Stimulated activated CD8-positive, alpha-beta memory T cell treated with anti-CD3 and anti-CD28 coated beads, Interleukin-4, amount 100 ng/mL, for 4 hours (primary cell): ENCODE results near the gene APH1B.
"Not testable (repeated sequence)": the region's sequence is repeated elsewhere in the genome, so short reads cannot be mapped to it uniquely, and the experiment has no call there.

Experiments used
- DNase-seq, 2 donors: peaks; one replicate each; pipeline ENCODE4 v3.0.0-alpha.2; 2020; ENCODE audit warnings: low read depth in 2 of 2, low spot score in 1 of 2

APH1B gene

DNA sequence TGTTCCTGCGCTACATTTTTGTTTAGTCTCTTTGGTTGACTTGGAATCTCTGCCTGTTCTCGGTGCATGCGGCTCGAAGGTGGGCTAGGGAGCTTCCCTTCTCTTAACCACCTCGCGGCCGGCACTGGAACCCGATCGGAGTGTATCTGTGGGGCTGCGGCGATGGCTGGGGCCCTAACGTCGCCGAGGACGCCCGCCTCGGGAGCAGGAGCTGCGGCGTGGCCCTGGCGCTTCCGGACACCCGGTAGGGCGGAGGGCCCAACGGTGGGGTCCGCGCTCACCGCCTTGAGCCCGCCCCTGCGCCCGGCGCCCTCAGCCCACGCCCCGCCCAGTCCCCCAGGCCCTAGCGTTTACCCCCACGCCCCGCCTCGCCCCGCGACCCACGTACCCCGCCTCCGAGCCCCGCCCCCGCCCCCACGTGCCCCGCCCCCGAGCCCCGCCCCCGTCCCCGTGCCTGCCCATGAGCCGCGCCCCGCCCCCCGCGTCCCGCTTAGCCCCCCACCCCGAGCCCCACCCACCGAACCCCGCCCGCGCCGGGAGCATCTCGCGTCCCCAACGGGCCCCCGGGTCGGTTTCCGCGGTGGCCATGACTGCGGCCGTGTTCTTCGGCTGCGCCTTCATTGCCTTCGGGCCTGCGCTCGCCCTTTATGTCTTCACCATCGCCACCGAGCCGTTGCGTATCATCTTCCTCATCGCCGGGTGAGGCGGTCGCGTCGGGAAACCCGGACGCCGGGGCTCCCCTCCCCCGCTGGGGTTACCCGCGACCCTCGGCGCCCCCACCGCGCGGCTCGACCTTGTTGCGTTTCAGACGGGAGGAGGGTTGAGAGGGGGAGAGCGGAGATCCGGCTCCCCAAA lies at the start of gene APH1B:
Gene APH1B, plus strand, starts transcription at position 568 of the 855 bp plus-strand sequence. Its CDS starts 19 bp downstream, at position 587.
- DNase-seq = peak; percentile 37 to 70

DNA sequence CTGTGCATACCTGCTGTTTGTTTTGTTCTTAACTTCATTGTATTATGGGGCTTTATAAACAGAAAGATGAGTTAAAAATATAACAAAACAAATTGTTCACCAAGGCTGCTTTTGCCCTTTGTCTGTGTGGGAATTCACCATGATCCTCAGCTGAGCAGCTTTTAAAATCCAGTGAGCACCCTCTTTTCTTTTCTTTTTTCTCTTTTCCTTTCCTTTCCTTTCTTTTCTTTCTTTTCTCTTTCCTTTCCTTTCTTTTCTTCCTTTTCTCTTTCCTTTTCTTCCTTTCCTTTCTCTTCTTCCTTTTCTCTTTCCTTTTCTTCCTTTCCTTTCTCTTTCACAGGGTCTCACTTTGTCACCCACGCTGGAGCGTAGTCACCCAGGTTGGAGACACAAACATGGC lies 49.7 kb upstream of the APH1B start:
- DNase-seq = no peak

DNA sequence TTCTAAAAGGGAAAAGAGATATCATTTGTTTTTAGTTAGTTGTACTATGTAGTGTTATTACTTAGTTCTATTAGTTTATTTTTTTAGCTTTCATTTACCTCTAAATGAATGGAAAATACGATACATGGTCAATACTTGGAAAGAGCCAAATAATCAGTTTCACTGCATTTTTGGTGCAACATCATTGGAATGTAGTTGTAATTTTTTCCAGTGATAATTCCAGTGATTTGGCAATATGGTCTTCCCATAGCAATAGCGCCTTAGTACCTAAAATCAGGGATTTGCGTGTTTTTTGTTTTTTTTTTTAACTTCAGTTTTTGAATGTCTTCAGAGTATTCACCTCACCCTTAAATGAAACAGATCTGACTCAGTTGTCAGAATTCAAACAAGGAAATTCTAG lies 46.2 kb upstream of the APH1B start:
- DNase-seq = no peak

DNA sequence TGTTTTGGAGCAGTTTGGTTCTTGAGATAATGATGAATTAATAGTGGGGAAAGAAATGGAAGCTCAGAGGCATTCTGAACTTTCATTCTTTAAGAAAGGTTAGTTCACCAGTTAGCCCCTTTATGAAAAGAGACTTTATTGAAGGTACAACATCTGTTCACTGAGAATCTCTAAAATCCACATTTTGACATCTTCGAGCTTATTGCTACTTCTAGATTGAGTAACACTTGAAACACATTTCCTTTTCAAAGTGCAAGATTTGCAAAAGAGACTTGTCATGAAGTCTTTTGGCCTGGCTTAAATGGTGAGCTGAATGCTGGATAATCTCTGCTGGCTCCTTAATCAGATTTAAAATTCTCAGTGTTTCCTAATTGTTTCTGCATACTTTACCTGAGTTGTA lies 45.7 kb upstream of the APH1B start:
- DNase-seq = no peak

DNA sequence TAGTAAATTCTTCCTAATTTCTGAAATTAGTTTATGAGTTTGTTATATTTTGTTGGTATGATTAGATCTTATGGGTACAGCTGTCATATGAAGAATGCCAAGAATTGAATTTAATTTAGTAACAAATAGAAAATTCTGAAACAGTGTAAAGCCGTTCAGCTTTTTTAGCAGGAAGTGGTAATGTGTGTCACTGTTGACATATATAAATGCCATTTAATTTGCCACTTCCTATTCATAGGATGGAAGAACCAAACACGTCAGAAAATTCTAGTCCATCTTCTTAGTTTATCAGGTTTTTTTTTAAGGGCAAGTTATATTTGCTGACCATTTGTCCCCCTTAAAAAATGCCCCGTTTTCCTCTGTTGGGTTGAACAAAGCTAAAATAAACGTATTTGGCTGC lies 45.0 kb upstream of the APH1B start:
- no peak for DNase-seq

DNA sequence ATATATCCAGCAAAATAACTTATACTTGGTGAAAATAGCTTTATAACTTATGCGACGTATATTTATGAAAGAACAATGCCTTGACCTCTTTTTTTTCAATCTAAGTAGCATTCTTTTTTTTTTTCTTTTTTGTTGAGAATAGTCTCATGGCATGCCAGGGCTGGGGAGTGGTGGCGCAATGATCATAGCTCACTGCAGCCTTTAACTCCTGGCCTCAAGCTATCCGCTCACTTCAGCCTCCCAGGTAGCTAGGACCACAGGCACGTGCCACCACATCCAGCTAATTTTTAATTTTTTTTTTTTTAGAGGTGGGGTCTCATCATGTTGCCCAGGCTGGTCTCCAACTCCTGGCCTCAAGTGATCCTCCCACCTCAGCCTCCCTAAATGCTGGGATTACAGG lies 44.5 kb upstream of the APH1B start:
- DNase-seq = no peak

DNA sequence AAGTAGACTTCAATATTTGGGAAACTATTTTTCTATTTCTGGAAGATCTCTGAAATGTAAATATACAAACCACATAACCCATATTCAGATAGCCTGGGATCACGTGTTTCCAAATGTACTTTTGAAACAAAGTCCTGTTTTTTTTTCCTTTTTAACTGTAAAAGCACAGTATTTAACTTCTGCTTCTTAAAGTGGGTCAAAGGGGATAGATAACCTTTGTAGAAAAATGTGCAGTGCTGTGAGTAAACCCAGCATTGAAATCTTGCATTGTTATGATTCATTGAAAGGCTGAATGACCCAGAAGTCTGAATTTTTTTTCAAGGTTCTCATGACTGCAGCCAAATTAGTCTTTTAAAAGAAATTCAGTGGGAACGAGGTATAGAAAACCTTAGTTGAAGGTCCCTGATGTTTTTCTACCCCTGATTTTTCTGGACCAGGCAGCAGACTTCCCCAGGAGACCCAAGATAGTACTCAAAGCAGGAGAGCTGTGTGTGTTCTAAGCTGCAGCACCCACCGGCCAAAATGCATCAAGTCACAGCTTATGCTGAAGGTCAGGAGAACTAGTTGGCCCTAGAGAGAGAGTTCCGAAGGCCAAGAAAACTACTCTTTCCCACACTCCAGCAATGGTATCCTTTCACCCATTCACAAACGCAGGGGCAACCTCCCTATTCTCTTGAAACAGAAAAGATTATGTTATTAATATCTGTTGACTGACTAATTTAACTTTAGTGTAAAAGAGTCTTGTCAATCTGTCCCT lies 43.6 kb upstream of the APH1B start:
- DNase-seq = no peak

DNA sequence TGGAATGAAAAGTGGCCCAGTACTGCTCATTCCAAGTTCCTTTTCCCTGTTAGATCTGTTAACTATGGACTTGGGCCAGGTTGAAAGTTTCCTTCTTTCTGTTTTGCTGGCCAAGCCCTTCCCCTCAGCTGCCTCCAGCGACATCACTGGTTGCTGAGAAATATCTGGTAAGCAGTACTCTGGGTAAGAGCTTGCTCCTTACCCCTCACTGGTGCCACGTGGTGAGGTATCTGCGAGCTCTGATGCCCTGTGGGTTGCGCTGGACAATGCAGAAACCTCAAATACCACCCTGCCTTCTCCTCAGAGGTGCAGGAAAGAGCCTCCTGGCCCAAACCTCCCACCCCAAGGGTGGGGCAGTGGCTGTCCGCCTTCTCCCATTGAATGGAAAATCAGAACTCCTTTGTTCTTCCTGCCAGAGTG lies 42.9 kb upstream of the APH1B start:
- DNase-seq = no peak

DNA sequence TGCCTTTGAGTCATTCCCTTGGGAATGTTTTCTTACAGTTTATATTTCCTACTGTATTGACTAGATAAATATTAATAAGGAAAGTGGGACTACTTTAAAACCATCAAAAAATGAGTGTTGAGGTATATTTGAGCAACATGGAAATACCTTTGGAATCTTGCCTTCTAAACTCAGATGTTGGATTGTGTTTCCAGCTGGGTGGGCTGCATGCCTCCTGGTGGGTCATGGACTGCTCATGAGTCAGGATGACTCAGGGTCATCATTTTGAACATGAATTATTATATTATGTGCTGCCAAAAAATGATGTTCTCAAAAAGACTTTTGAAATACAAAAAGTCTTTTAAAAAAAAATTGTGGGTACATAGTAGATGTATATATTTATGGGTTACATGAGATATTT lies 41.1 kb upstream of the APH1B start:
- no peak for DNase-seq

DNA sequence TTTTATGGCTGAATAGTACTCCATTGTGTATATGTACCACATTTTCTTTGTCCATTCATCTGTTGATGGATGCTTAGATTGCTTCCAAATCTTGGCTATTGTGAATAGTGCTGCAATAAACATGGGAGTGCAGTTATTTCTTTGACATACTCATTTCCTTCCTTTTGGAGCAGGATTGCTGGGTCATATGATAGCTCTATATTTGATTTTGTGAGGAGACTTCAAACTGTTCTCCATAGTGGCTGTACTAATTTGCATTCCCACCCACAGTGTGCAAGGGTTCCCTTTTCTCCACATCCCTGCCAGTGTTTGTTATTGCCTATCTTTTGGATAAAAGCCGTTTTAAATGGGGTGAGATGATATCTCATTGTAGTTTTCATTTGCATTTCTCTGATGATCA lies 40.3 kb upstream of the APH1B start:
- not testable (repeated sequence) for DNase-seq

DNA sequence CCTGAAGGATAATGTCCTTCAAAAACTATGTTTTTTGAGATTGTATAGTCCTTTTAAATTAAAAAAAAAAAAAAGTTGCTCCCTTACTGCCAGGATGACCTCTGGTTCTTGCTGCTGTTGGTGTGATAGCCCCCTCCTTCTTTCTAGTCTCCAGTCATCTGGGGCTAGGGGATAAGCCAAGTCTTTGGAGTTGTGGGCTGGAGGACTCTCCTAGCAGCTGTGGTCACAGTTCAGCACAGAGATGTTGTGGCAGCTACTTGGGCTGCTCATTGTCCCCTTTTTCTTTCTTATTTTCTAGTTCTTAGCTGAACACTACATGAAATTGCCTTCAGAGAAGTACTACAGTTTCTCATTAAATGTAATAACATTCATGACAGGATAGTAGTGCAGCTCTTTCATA lies 39.2 kb upstream of the APH1B start:
- no peak for DNase-seq

DNA sequence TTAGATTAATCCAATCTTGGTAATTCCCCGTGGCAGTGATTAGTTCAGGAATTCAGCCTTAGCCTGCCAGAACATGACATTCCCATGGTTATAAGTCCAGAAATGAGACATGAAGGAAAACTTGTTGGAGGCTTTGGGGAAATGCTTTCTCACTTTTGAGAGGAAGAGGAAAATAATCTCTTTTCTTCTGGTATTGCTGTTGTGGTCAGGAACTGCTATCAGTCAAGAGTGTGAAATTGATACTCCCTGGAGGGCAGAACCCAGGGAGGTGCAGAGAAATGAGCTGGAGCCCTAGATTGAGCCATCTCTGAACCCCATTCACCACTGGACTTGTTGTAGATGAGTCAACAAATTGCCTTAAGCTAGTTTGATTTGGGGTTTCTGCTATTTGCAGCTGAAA lies 38.6 kb upstream of the APH1B start:
- no peak for DNase-seq

DNA sequence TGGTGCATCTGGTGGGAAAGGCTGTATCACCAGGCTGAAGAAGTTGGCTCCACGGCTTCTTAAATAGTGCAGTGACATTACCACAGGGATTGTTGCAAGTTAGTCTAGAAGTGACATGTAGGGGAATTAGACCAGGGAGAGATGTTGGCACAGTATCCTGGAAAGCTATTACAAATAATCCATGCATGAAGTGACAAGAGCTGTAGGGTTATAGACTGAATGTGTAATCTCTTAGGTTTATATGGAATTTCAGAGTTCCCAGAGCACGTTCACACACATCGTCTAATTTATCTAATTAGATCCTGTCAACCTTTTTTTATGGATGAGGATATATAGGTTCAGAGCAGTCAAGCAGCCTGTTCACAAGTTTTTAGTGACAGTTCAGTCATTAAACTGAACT lies 37.3 kb upstream of the APH1B start:
- no peak for DNase-seq

DNA sequence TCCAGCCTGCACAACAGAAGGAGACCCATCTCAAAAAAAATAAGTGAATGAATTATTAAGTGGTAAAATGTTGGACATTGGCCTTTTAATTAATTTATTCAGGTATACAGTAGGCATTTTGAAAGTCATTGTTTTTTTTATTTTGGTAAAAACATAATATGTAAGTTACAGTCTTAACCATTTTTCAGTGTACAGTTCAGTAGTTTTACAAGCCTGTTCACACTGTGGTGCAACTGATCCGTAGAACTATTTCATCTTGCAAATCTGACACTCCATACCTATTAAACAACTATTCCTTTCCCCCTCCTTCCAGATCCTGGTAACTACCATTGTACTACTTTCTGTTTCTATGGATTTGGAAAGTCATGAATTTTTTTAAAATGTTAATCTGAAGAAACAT lies 36.1 kb upstream of the APH1B start:
- DNase-seq = no peak

DNA sequence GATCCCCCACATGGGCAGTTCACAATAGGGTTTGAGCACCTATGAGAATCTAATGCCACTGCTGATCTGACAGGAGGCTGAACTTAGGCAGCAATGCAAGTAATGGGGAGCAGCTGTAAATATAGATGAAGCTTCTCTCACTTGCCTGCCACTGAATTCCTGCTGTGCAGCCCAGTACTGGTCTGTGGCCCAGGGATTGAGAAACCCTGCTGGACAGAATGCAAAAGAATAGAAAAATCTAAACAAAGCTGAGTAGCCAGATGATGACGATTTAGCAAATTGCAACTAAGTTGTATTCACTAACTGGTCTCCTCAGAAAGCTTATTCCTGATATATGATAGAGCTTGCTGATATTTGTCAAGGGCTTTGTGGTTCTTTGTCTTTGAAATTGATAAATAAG lies 34.3 kb upstream of the APH1B start:
- no peak for DNase-seq

DNA sequence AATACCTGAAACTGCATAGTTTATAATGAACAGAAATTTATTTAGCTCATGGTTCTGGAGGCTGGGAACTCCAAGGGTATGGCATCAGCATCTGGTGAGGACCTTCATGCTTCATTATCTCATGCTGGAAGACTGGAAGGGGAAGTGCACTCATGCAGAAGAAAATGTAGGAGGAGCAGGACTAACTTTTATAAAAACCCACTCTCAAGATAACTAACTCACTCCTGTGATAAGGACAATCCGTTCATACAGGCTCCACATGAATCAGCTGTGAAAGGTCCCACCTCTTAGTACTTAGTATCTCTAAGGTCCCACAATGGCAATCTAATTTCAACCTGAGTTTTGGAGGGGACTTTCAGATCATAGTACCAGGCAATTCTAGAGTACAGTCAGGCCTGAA lies 33.6 kb upstream of the APH1B start:
- no peak for DNase-seq

DNA sequence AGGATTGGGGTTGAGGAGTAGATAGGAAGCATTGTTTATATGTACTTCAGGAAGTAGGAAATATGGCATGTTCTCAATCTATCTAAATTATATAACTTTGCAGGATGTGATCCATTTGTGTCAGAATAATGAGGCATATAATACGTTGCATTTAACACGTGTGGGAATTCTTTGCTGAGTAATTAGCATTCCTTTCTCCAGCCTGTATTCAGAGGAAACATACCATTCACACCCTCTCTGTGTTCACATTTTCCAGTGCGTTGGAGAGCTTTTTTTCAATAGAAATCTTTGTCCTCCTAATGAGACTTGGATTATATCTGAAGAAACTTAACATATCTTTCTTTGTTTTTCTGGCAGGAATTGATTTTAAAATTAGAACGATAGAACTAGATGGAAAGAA lies 33.0 kb upstream of the APH1B start:
- DNase-seq = no peak

DNA sequence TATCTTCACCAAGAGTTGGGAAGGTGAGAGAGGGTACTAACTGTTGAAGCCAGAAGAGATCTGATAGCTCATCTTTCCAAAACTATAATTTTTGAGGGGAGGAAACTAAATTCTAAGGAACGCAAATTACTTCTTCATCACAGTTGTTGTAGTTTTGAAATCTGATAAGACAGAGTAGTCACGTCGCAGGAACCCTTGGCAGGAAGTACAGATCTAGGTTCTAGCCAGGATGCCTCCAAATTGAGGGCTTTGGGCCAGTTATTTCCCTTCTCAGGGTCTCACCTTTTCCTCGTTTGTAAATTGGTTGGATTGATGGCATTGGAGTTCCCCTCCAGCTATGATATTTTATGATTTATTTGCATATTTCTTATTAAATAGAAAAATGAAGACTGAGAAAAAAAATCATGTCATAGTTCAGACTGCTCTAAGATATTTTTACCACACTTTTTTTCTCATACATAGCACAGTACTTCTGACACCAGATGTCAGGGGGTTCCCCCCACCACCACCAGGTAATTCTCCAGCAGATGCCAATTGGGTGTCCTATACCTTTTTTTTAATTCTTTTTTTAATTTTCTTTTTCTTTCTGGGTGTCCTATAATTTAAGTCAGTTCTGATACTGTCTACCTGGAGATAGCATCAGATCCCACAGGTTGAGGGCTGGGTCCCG lies 32.3 kb upstream of the APH1B start:
- DNase-seq = no peak

DNA sequence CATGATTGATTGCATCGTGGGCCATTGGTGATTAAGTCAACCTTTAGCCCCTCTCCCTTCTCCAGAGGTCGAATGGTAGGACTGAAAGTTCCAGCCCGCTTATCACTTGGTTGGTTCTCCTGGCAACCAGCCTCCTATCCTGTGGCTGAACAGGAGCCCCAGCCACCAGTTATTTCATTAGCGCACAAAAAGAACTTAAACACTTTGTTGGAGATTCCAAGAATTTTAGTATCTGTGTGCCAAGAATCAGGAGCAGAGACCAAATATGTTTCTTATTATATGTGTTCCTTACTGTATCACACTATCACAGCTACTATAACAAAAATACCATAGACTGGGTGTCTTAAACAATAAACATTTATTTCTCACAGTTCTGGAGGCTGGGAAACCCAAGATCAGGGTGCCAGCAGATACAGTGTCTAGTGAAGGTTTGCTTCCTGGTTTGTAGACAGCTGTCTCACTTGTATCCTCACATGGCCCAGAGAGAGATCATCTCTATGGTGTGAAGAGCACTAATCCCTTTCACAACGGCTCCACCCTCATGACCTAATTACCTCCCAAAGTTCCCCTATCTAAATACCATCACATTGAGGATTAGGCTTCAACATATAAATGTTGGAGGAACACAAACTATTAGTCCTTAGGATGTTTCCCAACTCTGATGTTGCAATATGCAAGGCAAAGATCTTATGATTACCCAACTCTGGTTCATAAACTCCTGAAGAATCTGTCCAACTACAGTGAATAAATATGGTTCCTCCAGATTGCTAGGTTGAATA lies 30.5 kb upstream of the APH1B start:
- no peak for DNase-seq

DNA sequence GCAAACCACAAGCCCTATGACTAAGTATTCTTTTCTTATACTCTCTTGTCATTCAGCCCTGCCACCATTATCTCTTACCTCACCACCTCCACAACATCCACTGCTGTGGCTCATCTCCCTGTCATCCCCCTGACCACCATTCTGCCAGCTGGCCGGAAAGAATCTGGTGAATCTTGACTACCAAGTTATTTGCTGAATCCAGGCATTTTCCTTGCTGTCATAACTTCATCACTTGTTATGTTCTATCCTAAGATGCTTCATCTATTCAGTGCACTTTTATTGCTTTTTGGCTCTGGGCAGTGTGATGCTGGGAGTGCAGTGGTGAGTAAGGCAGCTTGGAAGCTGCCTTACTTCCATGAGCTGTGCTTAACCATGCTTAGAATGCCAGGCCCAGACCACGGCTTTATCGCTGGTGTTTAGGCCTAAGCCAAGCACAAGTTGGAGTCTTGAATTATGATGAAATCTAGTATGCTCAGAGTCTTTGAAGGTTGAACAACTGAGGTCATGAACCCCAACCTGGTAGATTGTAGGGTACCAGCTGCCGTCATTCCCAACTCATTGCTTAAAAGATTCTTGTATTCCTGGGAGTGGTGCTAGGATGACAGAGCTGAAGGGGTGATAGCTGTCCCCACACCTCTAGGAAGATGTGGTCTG lies 27.0 kb upstream of the APH1B start:
- no peak for DNase-seq

DNA sequence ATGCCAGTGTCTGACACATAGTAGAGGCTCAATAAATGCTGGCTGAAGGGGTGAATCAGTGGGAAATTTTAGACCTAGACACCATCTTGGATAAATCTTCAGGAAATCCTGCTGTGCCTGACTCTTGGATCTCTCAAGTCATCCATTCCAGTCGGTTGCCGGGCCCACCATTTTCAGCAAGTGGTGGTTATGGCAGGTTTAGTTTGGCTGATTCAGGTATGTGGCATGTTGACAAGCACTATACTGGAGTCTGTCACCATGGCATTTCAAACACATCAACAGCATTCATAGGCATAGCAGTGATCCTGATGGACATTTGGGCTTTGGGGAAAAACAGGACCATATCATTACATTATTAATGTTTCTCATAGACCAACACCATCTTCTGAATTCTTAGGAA lies 25.7 kb upstream of the APH1B start:
- DNase-seq = no peak
